Activated naive CD8-positive, alpha-beta T cell treated with anti-CD3 and anti-CD28 coated beads, Interleukin-2, amount 10 ng/mL, durations not matched to agents 7 days and 5 days (primary cell): ENCODE results near the gene SMAD2. TPM values are rescaled to one million over a fixed set of nuclear protein-coding genes. Genes with fewer than 3 reads are reported as not detected.
"Not testable (repeated sequence)": the region's sequence is repeated elsewhere in the genome, so short reads cannot be mapped to it uniquely, and the experiment has no call there.

Experiments
- ATAC-seq: fragments of 150-1000 bp; cut with Tn5 transposase; one replicate; pipeline ENCODE4 v1.10.0; 2021; ENCODE audit warnings: low read depth, moderate library complexity
- POLR2A ChIA-PET: fragments of 350-600 bp; sonication (Branson Sonifier 250); formaldehyde crosslinking; loops from one replicate; lab custom pipeline; 2021; ENCODE audit warnings: antibody characterized with exemption; lab: Charles Lee
- DNase-seq: peaks from one replicate; pipeline ENCODE4 v3.0.0; 2021
- H3K27ac Mint-ChIP-seq: one replicate; pipeline ENCODE4 v1.8.0; 2022; ENCODE audit warnings: mild to moderate bottlenecking, mixed read lengths
- H3K27me3 Mint-ChIP-seq: one replicate; pipeline ENCODE4 v1.8.0; 2022; ENCODE audit warnings: mild to moderate bottlenecking, moderate library complexity, mixed read lengths
- H3K36me3 Mint-ChIP-seq: one replicate; pipeline ENCODE4 v1.8.0; 2021; ENCODE audit warnings: mild to moderate bottlenecking, mixed read lengths
- H3K4me1 Mint-ChIP-seq: one replicate; pipeline ENCODE4 v1.8.0; 2021; ENCODE audit warnings: mixed read lengths
- H3K4me3 Mint-ChIP-seq: one replicate; pipeline ENCODE4 v1.8.0; 2022; ENCODE audit warnings: mild to moderate bottlenecking, moderate library complexity, mixed read lengths
- H3K9me3 Mint-ChIP-seq: one replicate; pipeline ENCODE4 v1.8.0; 2021; ENCODE audit warnings: mixed read lengths
- total RNA-seq, 2 experiments: library from RNA; stranded (reverse); gene quantifications; one replicate each; pipeline ENCODE4 v1.2.3, GENCODE V29; 2021

The SMAD2 gene
- total RNA-seq, result 100 to 1,000 TPM; 119 to 127 TPM

- Mint-ChIP-seq H3K27me3 (peaks cover 2% of the 10 kb centered on the region), H3K4me3 (peak within 1 kb of the TSS; percentile 91), H3K27ac (peak within 1 kb of the TSS; percentile 89), H3K36me3 (peaks cover 18% of the 10 kb centered on the region), H3K9me3 (no peaks in the 10 kb centered on the region), H3K4me1 (peaks cover 40% of the 10 kb centered on the region)
- POLR2A ChIA-PET, result interaction anchor here (0.5 to 2.1 kb wide), 11 partner anchors 10 to 79 kb away, joined by 3 to 21 read pairs (median 5); no protein-coding TSS in a partner anchor
- peak; percentile 80 for ATAC-seq
- peak; percentile 95 for DNase-seq
Measured at GRCh38 chr18:47930199-47930930, at the start of gene SMAD2. TSS of gene SMAD2 (minus strand) at chr18:47930659. CDS start at chr18:47896756, 33,903 bp downstream.

GRCh38 chr18:47979611-47980200 lies 49.2 kb upstream of the SMAD2 start:
- DNase-seq (no peak), ATAC-seq (no peak)
- POLR2A ChIA-PET, result no interaction called here
- H3K4me3 Mint-ChIP-seq, result no peak overlapping the region
- no peak overlapping the region for H3K27ac Mint-ChIP-seq
- peaks cover 4% of the 10 kb centered on the region for H3K27me3 Mint-ChIP-seq
- H3K36me3 Mint-ChIP-seq, result no peaks in the 10 kb centered on the region
- no peaks in the 10 kb centered on the region for H3K9me3 Mint-ChIP-seq
- H3K4me1 Mint-ChIP-seq, result peaks cover 3% of the 10 kb centered on the region

- Mint-ChIP-seq H3K4me1 (no peaks in the 10 kb centered on the region), H3K27me3 (peaks cover 5% of the 10 kb centered on the region), H3K36me3 (no peaks in the 10 kb centered on the region), H3K9me3 (no peaks in the 10 kb centered on the region), H3K27ac (no peak overlapping the region), H3K4me3 (no peak overlapping the region)
- POLR2A ChIA-PET, result no interaction called here
- no peak for DNase-seq
- no peak for ATAC-seq
Measured at GRCh38 chr18:47978603-47979002, 48.1 kb upstream of the SMAD2 start.

- Mint-ChIP-seq H3K27me3 (peaks cover 5% of the 10 kb centered on the region), H3K4me3 (no peak overlapping the region), H3K27ac (no peak overlapping the region), H3K36me3 (no peaks in the 10 kb centered on the region), H3K4me1 (no peaks in the 10 kb centered on the region), H3K9me3 (no peaks in the 10 kb centered on the region)
- POLR2A ChIA-PET, result no interaction called here
- DNase-seq (no peak), ATAC-seq (no peak)
Measured at GRCh38 chr18:47978141-47978540, 47.7 kb upstream of the SMAD2 start.

- H3K9me3 Mint-ChIP-seq, result peaks cover 1% of the 10 kb centered on the region
- peaks cover 5% of the 10 kb centered on the region for H3K27me3 Mint-ChIP-seq
- no peak overlapping the region for H3K4me3 Mint-ChIP-seq
- no peaks in the 10 kb centered on the region for H3K4me1 Mint-ChIP-seq
- POLR2A ChIA-PET, result no interaction called here
- H3K27ac Mint-ChIP-seq, result no peak overlapping the region
- no peaks in the 10 kb centered on the region for H3K36me3 Mint-ChIP-seq
- no peak for DNase-seq
- ATAC-seq, result no peak
Measured at GRCh38 chr18:47975701-47976100, 45.2 kb upstream of the SMAD2 start.

GRCh38 chr18:47975105-47975504 lies 44.6 kb upstream of the SMAD2 start:
- Mint-ChIP-seq H3K36me3 (no peaks in the 10 kb centered on the region), H3K27ac (no peak overlapping the region), H3K27me3 (peaks cover 5% of the 10 kb centered on the region), H3K9me3 (peaks cover 1% of the 10 kb centered on the region), H3K4me3 (no peak overlapping the region), H3K4me1 (peaks cover 2% of the 10 kb centered on the region)
- no peak for DNase-seq
- POLR2A ChIA-PET, result no interaction called here
- ATAC-seq, result no peak

- ATAC-seq (no peak), DNase-seq (no peak)
- H3K4me1 Mint-ChIP-seq, result peaks cover 2% of the 10 kb centered on the region
- H3K27me3 Mint-ChIP-seq, result peaks cover 7% of the 10 kb centered on the region
- no peak overlapping the region for H3K4me3 Mint-ChIP-seq
- H3K36me3 Mint-ChIP-seq, result no peaks in the 10 kb centered on the region
- H3K27ac Mint-ChIP-seq, result no peak overlapping the region
- POLR2A ChIA-PET, result no interaction called here
- peaks cover 3% of the 10 kb centered on the region for H3K9me3 Mint-ChIP-seq
Measured at GRCh38 chr18:47970664-47971531, 40.4 kb upstream of the SMAD2 start.

GRCh38 chr18:47969816-47970215 lies 39.4 kb upstream of the SMAD2 start:
- Mint-ChIP-seq H3K4me1 (peaks cover 2% of the 10 kb centered on the region), H3K36me3 (no peaks in the 10 kb centered on the region), H3K4me3 (no peak overlapping the region), H3K9me3 (peaks cover 3% of the 10 kb centered on the region), H3K27ac (no peak overlapping the region), H3K27me3 (peaks cover 5% of the 10 kb centered on the region)
- POLR2A ChIA-PET, result no interaction called here
- ATAC-seq, result no peak
- DNase-seq, result no peak

GRCh38 chr18:47968721-47969120 lies 38.3 kb upstream of the SMAD2 start:
- ATAC-seq (no peak), DNase-seq (no peak)
- peaks cover 2% of the 10 kb centered on the region for H3K27me3 Mint-ChIP-seq
- peaks cover 2% of the 10 kb centered on the region for H3K4me1 Mint-ChIP-seq
- H3K9me3 Mint-ChIP-seq, result peaks cover 3% of the 10 kb centered on the region
- POLR2A ChIA-PET, result no interaction called here
- H3K27ac Mint-ChIP-seq, result no peak overlapping the region
- no peak overlapping the region for H3K4me3 Mint-ChIP-seq
- H3K36me3 Mint-ChIP-seq, result no peaks in the 10 kb centered on the region

GRCh38 chr18:47968006-47968676 lies 37.7 kb upstream of the SMAD2 start:
- DNase-seq (no peak), ATAC-seq (no peak)
- Mint-ChIP-seq H3K9me3 (peaks cover 3% of the 10 kb centered on the region), H3K27me3 (peaks cover 2% of the 10 kb centered on the region), H3K27ac (no peak overlapping the region), H3K4me3 (no peak overlapping the region), H3K4me1 (peaks cover 2% of the 10 kb centered on the region), H3K36me3 (no peaks in the 10 kb centered on the region)
- POLR2A ChIA-PET, result no interaction called here

- ATAC-seq, result no peak
- POLR2A ChIA-PET, result no interaction called here
- Mint-ChIP-seq H3K9me3 (peaks cover 23% of the 10 kb centered on the region), H3K4me1 (no peaks in the 10 kb centered on the region), H3K27me3 (peaks cover 2% of the 10 kb centered on the region), H3K4me3 (no peak overlapping the region), H3K36me3 (peaks cover 6% of the 10 kb centered on the region), H3K27ac (no peak overlapping the region)
- no peak for DNase-seq
Measured at GRCh38 chr18:47964053-47964452, 33.6 kb upstream of the SMAD2 start.

- H3K27ac Mint-ChIP-seq, POLR2A ChIA-PET, H3K36me3 Mint-ChIP-seq, DNase-seq, H3K27me3 Mint-ChIP-seq, ATAC-seq, H3K4me3 Mint-ChIP-seq, H3K4me1 Mint-ChIP-seq: not testable (repeated sequence)
- peaks cover 24% of the 10 kb centered on the region for H3K9me3 Mint-ChIP-seq
Measured at GRCh38 chr18:47961003-47961402, 30.5 kb upstream of the SMAD2 start.

GRCh38 chr18:47953471-47953931 lies 23.0 kb upstream of the SMAD2 start:
- POLR2A ChIA-PET, result interaction anchor here (1.3 kb wide), 1 partner anchor 23 kb away, joined by 7 read pairs; the partner anchor contains the start of gene SMAD2
- Mint-ChIP-seq H3K9me3 (peaks cover 1% of the 10 kb centered on the region), H3K4me1 (peaks cover 16% of the 10 kb centered on the region), H3K4me3 (peak overlapping the region; percentile 76), H3K27ac (peak overlapping the region; percentile 92), H3K36me3 (peaks cover 2% of the 10 kb centered on the region), H3K27me3 (peaks cover 11% of the 10 kb centered on the region)
- ATAC-seq, result peak; percentile 99
- DNase-seq, result peak; percentile 41
